Hepatic stellate cell (primary cell): ENCODE measurements around the gene GPR82.
"Not testable (repeated sequence)": the region's sequence is repeated elsewhere in the genome, so short reads cannot be mapped to it uniquely, and the experiment has no call there.

Experiments
- DNase-seq: peaks from one replicate; pipeline ENCODE4 v3.0.0; 2011; ENCODE audit warnings: low spot score

GPR82 gene

GRCh38 chrX:41718481-41719235, 5.3 kb upstream of the GPR82 start:
- DNase-seq, result no peak

- DNase-seq, result not testable (repeated sequence)
Observed at GRCh38 chrX:41719610-41720009, 4.4 kb upstream of the GPR82 start.

- peak; percentile 4 for DNase-seq
Observed at GRCh38 chrX:41720125-41720779, 3.7 kb upstream of the GPR82 start.

- DNase-seq, result no peak
Observed at GRCh38 chrX:41721590-41721989, 2.4 kb upstream of the GPR82 start.

- no peak for DNase-seq
Observed at GRCh38 chrX:41722214-41722613, 1.8 kb upstream of the GPR82 start.

- DNase-seq, result no peak
Observed at GRCh38 chrX:41722816-41723618, 964 bp upstream of the GPR82 start.

DNA sequence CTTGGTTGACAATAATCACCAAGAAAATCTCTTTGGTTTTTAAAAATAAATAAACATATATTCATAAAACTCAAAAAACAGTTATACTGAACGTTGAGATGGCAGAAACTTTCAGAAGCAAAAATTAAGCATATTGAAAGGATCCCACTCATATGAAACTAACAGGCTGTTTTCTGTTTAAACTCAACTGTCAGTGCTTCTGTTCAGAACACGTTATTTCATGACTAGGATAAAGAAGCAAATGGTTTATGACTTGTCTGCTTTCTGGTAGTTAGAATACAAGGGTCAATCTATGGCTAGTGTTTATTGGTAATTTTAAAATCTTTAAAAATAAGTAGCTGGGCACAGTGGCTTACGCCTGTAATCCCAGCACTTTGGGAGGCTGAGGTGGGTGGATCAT, 4.1 kb downstream of the GPR82 start:
- no peak for DNase-seq

- DNase-seq, result no peak
Observed at GRCh38 chrX:41730081-41730480, 6.1 kb downstream of the GPR82 start.

DNA sequence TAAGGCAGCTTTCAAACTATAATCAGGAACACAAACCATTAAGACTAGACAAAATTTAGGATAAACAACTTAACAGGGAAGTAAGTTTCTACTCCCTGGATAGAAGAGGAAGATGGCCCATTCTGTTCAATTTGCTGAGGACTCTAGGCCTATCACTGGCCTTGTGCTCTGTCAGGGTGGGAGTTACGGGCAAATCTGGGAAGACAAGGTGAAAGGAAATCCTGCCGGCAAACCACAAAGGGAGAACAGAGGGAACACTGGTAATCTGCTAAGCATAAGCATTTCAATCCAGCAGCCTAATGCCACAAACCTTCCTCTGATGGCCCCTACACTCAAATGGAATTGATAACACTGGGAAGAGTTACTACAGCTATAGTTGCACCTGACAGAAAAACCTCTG, 8.3 kb downstream of the GPR82 start:
- DNase-seq, result no peak

GRCh38 chrX:41733939-41734338, 10.0 kb downstream of the GPR82 start:
- no peak for DNase-seq

DNA sequence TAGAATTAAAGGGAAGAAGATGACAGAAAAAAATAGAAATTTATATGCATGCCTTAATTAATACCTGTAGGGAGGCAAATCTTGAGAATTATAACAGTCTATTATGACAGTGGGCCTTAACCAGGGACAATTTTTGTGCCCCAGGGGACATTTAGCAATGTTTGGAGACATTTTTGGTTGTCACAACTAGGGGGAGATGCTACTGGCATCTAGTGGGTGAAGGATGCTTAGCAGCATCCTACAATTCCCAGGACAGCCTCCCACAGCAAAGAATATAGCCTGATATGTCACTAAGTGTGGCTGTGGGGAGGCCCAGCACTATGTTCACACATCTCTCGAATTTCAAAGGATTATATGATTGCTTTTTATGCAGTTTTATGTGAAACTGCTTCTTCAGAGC, 10.5 kb downstream of the GPR82 start:
- peak; percentile 17 for DNase-seq

DNA sequence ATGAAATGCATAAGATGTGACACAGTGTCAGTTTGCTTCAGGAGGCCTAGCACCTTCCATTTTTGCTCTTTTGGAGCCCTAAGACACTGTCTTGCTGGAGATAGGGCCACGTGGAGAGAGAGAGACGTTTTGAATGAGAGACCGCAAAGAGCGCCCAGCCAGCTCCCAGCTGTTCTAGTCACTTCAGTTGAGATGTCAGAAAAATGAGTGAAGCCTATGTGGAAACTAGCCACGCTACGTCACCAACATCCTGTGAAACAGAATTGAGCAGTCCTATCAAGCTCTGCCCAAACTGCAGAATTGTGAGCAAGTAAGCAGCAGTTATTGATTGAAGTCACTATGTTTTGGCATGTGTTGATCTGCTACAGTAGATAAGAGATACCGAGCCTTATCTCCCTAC, 13.1 kb downstream of the GPR82 start:
- no peak for DNase-seq

GRCh38 chrX:41739871-41740270, 15.9 kb downstream of the GPR82 start:
- no peak for DNase-seq

- no peak for DNase-seq
Observed at GRCh38 chrX:41750716-41751115, 26.7 kb downstream of the GPR82 start.

DNA sequence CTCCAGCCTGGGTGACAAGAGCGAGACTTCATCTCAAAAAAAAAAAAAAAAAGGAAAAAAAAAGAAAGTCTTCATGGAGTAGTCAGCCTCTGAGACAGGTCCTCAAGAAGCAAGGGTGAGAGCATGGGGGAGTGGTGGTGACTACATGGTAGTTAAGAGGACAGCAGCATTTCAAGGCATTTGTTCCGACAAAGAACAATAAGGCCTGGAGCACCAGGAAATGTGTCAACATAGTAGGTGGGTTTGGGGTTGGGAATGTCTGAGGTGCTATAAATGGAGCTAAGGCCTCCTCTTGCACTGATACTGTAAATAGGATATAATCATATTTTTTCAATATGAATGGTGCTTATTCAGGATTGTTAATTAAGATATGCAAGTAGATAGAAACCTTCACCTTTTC, 34.4 kb downstream of the GPR82 start:
- no peak for DNase-seq

GRCh38 chrX:41759817-41760216, 35.8 kb downstream of the GPR82 start:
- peak; percentile 4 for DNase-seq

GRCh38 chrX:41761169-41761568, 37.2 kb downstream of the GPR82 start:
- DNase-seq, result no peak

- no peak for DNase-seq
Observed at GRCh38 chrX:41761702-41762101, 37.7 kb downstream of the GPR82 start.

- peak; percentile 8 for DNase-seq
Observed at GRCh38 chrX:41779030-41779564, 55.1 kb downstream of the GPR82 start.
